Astrocyte of the spinal cord (primary cell): ENCODE measurements around the gene TTLL11.
A peak's percentile ranks its signal among the peaks of the same experiment; 100 is the strongest.

Experiments used
- DNase-seq: peaks from one replicate; pipeline ENCODE4 v3.0.0; 2011; ENCODE audit warnings: low read depth, low spot score
- H3K4me3 ChIP-seq: 2 replicates; pipeline ENCODE4 v1.5.1; 2011; ENCODE audit warnings: low read depth, mild to moderate bottlenecking, low read length, moderate library complexity
- in situ Hi-C: cut with HindIII; loops from 2 replicates; pipeline ENCODE4 v1.10.0; 2017; ENCODE audit warnings: low sequenced_read_pairs
- TF ChIP-seq, protein P1 (sequence below): IDR thresholded peaks from 2 replicates; pipeline ENCODE4 v1.5.1; 2012; ENCODE audit warnings: low read depth, mild to moderate bottlenecking, low read length, inconsistent platforms

The TTLL11 gene

DNA sequence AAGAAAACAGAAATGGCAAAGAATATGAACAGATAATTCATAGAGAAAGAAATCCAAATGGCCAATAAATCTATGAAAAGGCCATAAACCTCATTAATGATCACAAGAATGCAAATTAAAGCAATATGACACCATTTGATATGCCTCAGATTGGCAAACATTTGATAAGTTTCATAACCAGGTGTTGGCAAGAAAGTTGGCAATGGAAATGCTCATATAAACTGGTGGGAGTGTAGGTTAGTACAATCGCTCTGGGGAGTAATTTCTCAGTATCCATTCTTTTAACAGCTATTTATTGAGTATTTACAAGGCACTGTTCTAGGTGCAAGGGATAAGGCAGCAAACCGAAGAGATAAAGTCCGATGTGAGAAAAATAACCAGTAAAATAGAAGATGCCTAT lies 154.5 kb downstream of the TTLL11 start:
- no peak overlapping the region for H3K4me3 ChIP-seq
- in situ Hi-C loops, result no loop called here
- DNase-seq, result no peak
- TF ChIP-seq, protein P1, sequence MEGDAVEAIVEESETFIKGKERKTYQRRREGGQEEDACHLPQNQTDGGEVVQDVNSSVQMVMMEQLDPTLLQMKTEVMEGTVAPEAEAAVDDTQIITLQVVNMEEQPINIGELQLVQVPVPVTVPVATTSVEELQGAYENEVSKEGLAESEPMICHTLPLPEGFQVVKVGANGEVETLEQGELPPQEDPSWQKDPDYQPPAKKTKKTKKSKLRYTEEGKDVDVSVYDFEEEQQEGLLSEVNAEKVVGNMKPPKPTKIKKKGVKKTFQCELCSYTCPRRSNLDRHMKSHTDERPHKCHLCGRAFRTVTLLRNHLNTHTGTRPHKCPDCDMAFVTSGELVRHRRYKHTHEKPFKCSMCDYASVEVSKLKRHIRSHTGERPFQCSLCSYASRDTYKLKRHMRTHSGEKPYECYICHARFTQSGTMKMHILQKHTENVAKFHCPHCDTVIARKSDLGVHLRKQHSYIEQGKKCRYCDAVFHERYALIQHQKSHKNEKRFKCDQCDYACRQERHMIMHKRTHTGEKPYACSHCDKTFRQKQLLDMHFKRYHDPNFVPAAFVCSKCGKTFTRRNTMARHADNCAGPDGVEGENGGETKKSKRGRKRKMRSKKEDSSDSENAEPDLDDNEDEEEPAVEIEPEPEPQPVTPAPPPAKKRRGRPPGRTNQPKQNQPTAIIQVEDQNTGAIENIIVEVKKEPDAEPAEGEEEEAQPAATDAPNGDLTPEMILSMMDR, result no peak

DNA sequence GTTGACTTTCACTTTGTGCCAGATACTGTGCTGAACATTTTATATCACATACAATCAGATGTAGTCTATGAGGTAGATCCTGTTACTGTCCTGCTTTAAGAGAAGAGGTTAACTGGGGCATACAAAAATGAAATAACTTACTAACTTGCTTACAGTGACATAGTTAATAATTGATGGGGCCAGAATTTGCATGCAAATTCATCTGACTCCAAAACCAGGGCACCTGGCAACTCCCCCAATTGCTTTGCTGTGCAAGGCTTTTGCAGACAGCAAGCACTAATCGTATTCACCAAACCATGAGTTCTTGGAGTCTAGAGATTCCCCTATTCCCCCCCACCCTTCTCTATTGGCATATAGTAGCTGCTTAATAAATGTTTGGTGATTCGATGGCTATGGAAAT lies 155.9 kb downstream of the TTLL11 start:
- H3K4me3 ChIP-seq, result no peak overlapping the region
- in situ Hi-C loops, result no loop called here
- no peak for DNase-seq
- TF ChIP-seq, protein P1, result no peak

DNA sequence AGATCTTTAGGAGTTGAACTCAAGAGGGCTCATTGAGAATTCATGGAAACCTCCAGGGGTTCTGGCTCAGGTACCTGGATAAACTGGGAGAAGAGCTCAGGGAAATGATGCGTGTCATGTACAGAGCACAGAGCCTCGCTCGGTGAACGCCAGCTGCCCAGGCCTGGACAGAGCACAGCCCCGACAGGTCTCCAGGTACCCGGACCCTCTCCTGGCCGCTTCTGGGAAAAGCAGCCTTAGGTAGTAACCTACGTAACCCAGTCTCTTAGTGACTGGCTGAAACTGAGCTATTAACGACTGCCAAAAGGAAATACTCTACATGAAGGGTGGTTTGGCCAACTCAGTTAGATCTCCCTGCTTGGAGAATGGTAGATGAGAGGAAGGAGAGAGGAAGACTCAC lies 157.4 kb downstream of the TTLL11 start:
- no peak for DNase-seq
- no peak overlapping the region for H3K4me3 ChIP-seq
- TF ChIP-seq, protein P1, result no peak
- in situ Hi-C loops, result no loop called here

DNA sequence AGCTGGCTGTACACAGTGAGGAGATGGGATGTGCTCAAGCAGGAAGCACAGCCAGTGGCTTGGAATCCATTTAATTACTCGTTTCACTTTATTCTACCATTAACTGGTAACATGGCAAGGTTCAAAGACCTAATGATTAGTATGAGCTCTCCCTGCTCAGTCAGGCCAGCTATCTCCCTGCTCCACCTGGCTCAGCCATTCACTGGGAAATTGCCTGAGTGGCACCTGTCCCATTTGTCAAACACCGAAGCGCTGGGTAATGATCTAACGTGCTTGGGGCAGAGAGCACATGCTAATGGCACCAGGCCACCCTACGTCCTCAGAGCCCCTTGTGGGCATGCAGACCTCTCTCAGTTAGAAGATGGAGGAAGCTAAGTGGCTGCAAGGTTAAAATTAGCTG lies 162.2 kb downstream of the TTLL11 start:
- in situ Hi-C loops, result no loop called here
- DNase-seq, result no peak
- TF ChIP-seq, protein P1, result no peak
- no peak overlapping the region for H3K4me3 ChIP-seq

DNA sequence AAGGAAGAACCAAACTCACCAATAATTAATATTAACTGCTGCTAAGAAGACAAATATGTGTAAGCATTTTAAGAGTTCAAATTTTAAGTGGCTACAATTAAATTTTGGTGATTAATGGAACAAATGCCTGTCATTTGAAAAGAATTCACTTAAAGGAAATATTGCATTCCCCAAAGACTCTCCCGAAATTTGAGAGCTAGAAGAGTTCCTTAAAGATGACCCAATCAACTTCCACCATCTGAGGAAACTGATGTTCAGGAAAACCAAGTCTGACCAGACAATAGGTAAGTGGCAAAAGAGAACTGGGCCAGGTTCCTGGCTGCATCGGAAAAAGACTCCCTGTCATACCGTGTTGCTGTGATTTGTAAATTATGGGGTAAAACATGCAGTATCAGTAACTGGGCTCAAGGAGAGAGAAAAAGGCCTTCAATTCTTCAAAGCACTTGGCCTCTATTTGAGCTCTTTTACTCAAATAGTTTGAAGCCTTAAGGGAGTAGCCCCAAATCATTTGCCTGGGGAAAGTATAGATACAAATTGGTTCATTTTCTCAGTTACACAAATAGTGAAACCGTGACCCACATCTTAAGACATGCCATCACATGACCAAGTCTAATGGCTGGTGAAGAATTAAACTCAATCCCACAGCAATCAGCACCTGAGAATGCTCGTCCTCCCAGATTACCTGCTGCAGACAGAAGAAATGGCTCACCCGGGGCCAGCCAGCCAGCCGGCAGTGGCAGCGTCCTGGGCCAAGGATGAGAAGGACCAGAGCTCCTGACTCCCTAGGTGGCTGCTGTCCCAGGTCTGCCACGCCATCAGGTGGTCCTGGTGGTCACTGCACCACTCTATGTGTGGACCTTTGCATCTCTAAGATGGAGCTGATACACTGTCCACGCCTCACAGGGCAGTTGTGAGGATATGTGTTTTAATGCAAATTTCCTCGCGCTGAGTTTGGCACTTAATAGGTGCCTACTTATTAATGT lies 162.9 kb downstream of the TTLL11 start:
- DNase-seq, result no peak
- H3K4me3 ChIP-seq, result no peak overlapping the region
- TF ChIP-seq, protein P1, result peak; percentile 29
- in situ Hi-C loops, result no loop called here

DNA sequence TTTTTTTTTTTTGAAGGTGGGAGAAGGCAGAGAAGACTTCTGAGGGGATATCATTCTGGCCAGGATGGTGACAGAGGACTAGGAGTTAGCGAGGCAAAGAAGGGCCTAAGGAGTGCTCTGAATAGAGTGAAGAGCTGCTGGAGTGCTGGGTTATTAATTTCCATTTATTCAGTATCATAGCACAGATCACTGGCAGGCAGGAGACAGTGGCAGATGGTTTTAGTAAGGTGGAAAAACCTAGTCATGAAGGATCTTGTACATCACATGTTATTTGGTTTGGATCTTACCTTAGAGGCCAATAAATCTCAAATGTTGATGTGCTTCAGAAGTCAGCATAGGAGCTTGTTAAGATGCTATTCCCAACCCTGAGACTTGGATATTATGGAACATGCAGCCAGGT lies 165.5 kb downstream of the TTLL11 start:
- H3K4me3 ChIP-seq, result no peak overlapping the region
- in situ Hi-C loops, result no loop called here
- DNase-seq, result no peak
- TF ChIP-seq, protein P1, result no peak
